Measurements from ENCODE around the gene CABP2. TPM values are rescaled to one million over a fixed set of nuclear protein-coding genes. Genes with fewer than 3 reads are reported as not detected.

The CABP2 gene
- polyA plus RNA-seq, 1 of the 3 experiments (the other 2 are of a cell fraction) = not detected

DNA sequence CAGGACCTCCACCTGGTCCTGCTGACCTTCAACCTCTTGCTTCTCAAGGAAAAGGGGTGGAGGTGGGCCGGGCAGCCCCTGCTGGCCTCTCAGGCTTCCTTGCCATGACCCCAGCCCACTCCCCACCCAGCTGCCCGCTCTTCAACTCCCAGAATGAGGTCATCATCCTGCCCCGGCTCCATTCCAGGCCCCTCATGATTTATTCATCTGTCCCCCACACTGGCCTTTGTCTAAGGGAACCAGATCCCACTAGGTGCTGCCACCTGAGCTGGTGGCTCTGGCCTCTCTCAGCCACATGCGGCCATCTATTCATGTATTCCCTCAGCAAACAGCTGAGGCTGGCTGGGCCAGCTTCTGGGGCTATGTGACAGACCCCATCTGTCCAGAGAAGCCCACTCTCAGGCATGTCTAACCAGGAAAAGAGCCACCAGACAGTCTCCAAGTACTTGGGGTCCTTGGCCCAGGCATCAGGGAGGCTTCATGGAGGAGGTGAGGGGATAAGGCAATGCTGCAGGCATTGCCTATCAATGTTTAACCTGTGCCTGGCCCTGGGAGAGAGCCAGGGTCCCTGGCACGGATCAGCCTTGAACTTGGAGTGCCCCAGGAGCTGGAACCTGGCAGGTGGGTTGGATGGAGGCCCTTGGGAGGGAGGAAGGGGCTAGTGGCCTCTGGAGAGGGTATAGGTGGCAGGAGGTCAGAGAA is 2.2 kb upstream of the CABP2 start:
- no peaks in the 10 kb centered on the region for H3K9me3 ChIP-seq
- no peaks in the 10 kb centered on the region for H3K9me2 ChIP-seq
- H3K27ac ChIP-seq (ENCODE audit: low read depth in 2 of 2, low read length in 1 of 2) = no peak overlapping the region
- no peak overlapping the region for H2AFZ ChIP-seq (ENCODE audit: low read depth)
- DNase-seq = no peak
- no peaks in the 10 kb centered on the region for H3K4me1 ChIP-seq (ENCODE audit: control insufficient read depth in 1 of 2, insufficient read depth in 2 of 2, low read depth in 1 of 2, low read length in 1 of 2)
- H4K20me1 ChIP-seq (ENCODE audit: insufficient read depth) = no peaks in the 10 kb centered on the region
- no peak overlapping the region for H3K4me2 ChIP-seq
- no peak for TF ChIP-seq MEF2A (IDR thresholded peaks at IDR 0.05; ENCODE audit: borderline replicate concordance, low read depth)
- no peak for TF ChIP-seq ELF1 (IDR thresholded peaks at IDR 0.05)
- no peak for TF ChIP-seq RCOR1 (IDR thresholded peaks at IDR 0.05; ENCODE audit: low read length)
- no peak for TF ChIP-seq RAD21 (IDR thresholded peaks at IDR 0.05; ENCODE audit: low read length)
- no peak for TF ChIP-seq FOXJ3 (CRISPR knock-in tag; IDR thresholded peaks at IDR 0.05)
- TF ChIP-seq TAF1 (IDR thresholded peaks at IDR 0.05; ENCODE audit: borderline replicate concordance, low read depth, low read length) = no peak
- TF ChIP-seq PBX3 (IDR thresholded peaks at IDR 0.05) = no peak
- no peak for TF ChIP-seq POLR2AphosphoS5 (IDR thresholded peaks at IDR 0.05; ENCODE audit: low read depth, low read length)
- no peak for TF ChIP-seq EP300 (IDR thresholded peaks at IDR 0.05; ENCODE audit: borderline replicate concordance in 1 of 2, low read depth in 1 of 2, low read length in 1 of 2)
- TF ChIP-seq NFIC (IDR thresholded peaks at IDR 0.05; ENCODE audit: borderline replicate concordance) = no peak
- TF ChIP-seq, protein P1, sequence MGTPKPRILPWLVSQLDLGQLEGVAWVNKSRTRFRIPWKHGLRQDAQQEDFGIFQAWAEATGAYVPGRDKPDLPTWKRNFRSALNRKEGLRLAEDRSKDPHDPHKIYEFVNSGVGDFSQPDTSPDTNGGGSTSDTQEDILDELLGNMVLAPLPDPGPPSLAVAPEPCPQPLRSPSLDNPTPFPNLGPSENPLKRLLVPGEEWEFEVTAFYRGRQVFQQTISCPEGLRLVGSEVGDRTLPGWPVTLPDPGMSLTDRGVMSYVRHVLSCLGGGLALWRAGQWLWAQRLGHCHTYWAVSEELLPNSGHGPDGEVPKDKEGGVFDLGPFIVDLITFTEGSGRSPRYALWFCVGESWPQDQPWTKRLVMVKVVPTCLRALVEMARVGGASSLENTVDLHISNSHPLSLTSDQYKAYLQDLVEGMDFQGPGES (IDR thresholded peaks at IDR 0.05; ENCODE audit: low read depth, low read length) = no peak
- no peak for TF ChIP-seq JUND (IDR thresholded peaks at IDR 0.05)
- TF ChIP-seq RXRA (IDR thresholded peaks at IDR 0.05; ENCODE audit: borderline replicate concordance, low read depth) = no peak
- TF ChIP-seq TCF12 (IDR thresholded peaks at IDR 0.05) = no peak
- TF ChIP-seq, protein P2, sequence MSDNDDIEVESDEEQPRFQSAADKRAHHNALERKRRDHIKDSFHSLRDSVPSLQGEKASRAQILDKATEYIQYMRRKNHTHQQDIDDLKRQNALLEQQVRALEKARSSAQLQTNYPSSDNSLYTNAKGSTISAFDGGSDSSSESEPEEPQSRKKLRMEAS (IDR thresholded peaks at IDR 0.05; ENCODE audit: low read depth) = no peak
- TF ChIP-seq CTCF (IDR thresholded peaks at IDR 0.05) = no peak
- TF ChIP-seq SIN3A (IDR thresholded peaks at IDR 0.05; ENCODE audit: borderline replicate concordance, low read depth, low read length) = no peak
- no peak for TF ChIP-seq EZH2phosphoT487 (IDR thresholded peaks at IDR 0.05; ENCODE audit: borderline replicate concordance, low read depth)
- no peak for TF ChIP-seq USF1 (IDR thresholded peaks at IDR 0.05; ENCODE audit: borderline replicate concordance, low read depth)
- POLR2A ChIA-PET = no interaction called here
- no peak overlapping the region for H3K9ac ChIP-seq
- no peaks in the 10 kb centered on the region for H3K27me3 ChIP-seq (ENCODE audit: insufficient read depth)
- WGBS (ENCODE audit: low lambda C conversion rate) = 42% methylated on average over 5 of the region's 5 CpGs
- no peak overlapping the region for H3K4me3 ChIP-seq (ENCODE audit: low read depth in 2 of 2, low read length in 1 of 2)
- CTCF ChIA-PET = no interaction called here
- no peaks in the 10 kb centered on the region for H3F3A ChIP-seq (replicated peaks; ENCODE audit: insufficient read depth)
- no peaks in the 10 kb centered on the region for H3K36me3 ChIP-seq (replicated peaks in 1 of 2; ENCODE audit: control insufficient read depth in 1 of 2, insufficient read depth in 2 of 2, low read length in 1 of 2)
- H3K79me2 ChIP-seq (ENCODE audit: insufficient read depth) = no peaks in the 10 kb centered on the region
